RWPE1 (cell line): ENCODE results near the gene SCN4B.

Experiments used
- CTCF ChIA-PET: fragments of 350-600 bp; sonication (Branson Sonifier 250); formaldehyde crosslinking; extraction: SDS; loops from one replicate; lab custom pipeline; 2021; lab: Yijun Ruan, JAX
- POLR2A ChIA-PET: fragments of 400-600 bp; formaldehyde crosslinking; extraction: SDS; loops from one replicate; lab custom pipeline; 2020; ENCODE audit warnings: antibody characterized with exemption; ENCODE audit not compliant: low non-redundant PET; lab: Yijun Ruan, JAX
- DNase-seq: peaks from one replicate; pipeline ENCODE4 v3.0.0; 2012; ENCODE audit warnings: low spot score
- H3K27ac ChIP-seq: fragments of 450-650 bp; 2 replicates; pipeline ENCODE4 v1.5.1; 2017
- CTCF ChIP-seq: fragments of 450-650 bp; conservative IDR thresholded peaks from 2 replicates; pipeline ENCODE4 v1.5.1; 2017; ENCODE audit warnings: low read depth, mild to moderate bottlenecking

SCN4B gene

GRCh38 chr11:118104491-118104890, 48.1 kb downstream of the SCN4B start:
- CTCF ChIA-PET: interaction anchor here (0.5 to 0.6 kb wide), 2 partner anchors 17 to 139 kb away, joined by 3 to 7 read pairs; no protein-coding TSS in a partner anchor
- POLR2A ChIA-PET: no interaction called here
- no peak for DNase-seq
- no peak for TF ChIP-seq CTCF
- no peak overlapping the region for H3K27ac ChIP-seq

- ChIA-PET POLR2A (no interaction called here), CTCF (no interaction called here)
- no peak for DNase-seq
- no peak overlapping the region for H3K27ac ChIP-seq
- TF ChIP-seq CTCF: no peak
Measured at GRCh38 chr11:118102721-118103261, 49.8 kb downstream of the SCN4B start.

GRCh38 chr11:118100691-118101232, 51.9 kb downstream of the SCN4B start:
- POLR2A ChIA-PET: interaction anchor here (0.6 kb wide), 1 partner anchor 312 kb away, joined by 3 read pairs; no protein-coding TSS in a partner anchor
- no peak overlapping the region for H3K27ac ChIP-seq
- DNase-seq: no peak
- TF ChIP-seq CTCF: no peak
- CTCF ChIA-PET: no interaction called here

GRCh38 chr11:118099838-118100556, 52.6 kb downstream of the SCN4B start:
- no peak for DNase-seq
- ChIA-PET CTCF (no interaction called here), POLR2A (interaction anchor here (0.6 to 0.7 kb wide), 2 partner anchors 13 to 311 kb away, joined by 3 read pairs; no protein-coding TSS in a partner anchor)
- H3K27ac ChIP-seq: no peak overlapping the region
- TF ChIP-seq CTCF: no peak

GRCh38 chr11:118098996-118099837, 53.4 kb downstream of the SCN4B start:
- ChIA-PET CTCF (no interaction called here), POLR2A (interaction anchor here (0.7 kb wide), 1 partner anchor 12 kb away, joined by 3 read pairs; no protein-coding TSS in a partner anchor)
- TF ChIP-seq CTCF: no peak

GRCh38 chr11:118095967-118096367, 56.7 kb downstream of the SCN4B start:
- CTCF ChIA-PET: no interaction called here
- no peak overlapping the region for H3K27ac ChIP-seq
- POLR2A ChIA-PET: no interaction called here
- TF ChIP-seq CTCF: no peak
- DNase-seq: no peak

More at GRCh38 chr11:118098996-118099837, 53.4 kb downstream of the SCN4B start:
- H3K27ac ChIP-seq: no peak overlapping the region
- DNase-seq: no peak
